Progenitor cell of endocrine pancreas (in vitro differentiated cells): ENCODE results near the gene RANBP6. TPM values are rescaled to one million over a fixed set of nuclear protein-coding genes. Genes with fewer than 3 reads are reported as not detected.

Experiments used
- DNase-seq: peaks from one replicate; pipeline ENCODE4 v3.0.0; 2021; ENCODE audit warnings: low spot score; ENCODE audit not compliant: unreplicated experiment
- H3K27ac Mint-ChIP-seq: 2 replicates; pipeline ENCODE4 v1.8.0; 2021; ENCODE audit warnings: mild to moderate bottlenecking, moderate library complexity, mixed read lengths
- H3K27me3 Mint-ChIP-seq: 2 replicates; pipeline ENCODE4 v1.8.0; 2021; ENCODE audit warnings: mixed read lengths
- H3K36me3 Mint-ChIP-seq: 2 replicates; pipeline ENCODE4 v1.8.0; 2022; ENCODE audit warnings: mixed read lengths; ENCODE audit not compliant: insufficient read depth
- H3K4me1 Mint-ChIP-seq: 2 replicates; pipeline ENCODE4 v1.8.0; 2021; ENCODE audit warnings: low read depth, mixed read lengths
- H3K4me3 Mint-ChIP-seq: 2 replicates; pipeline ENCODE4 v1.8.0; 2021; ENCODE audit warnings: low read depth, mild to moderate bottlenecking, moderate library complexity, mixed read lengths
- H3K9me3 Mint-ChIP-seq: 2 replicates; pipeline ENCODE4 v1.8.0; 2021; ENCODE audit warnings: low read depth, mixed read lengths
- total RNA-seq: library from RNA; stranded (reverse); gene quantifications from 2 replicates; pipeline ENCODE4 v1.2.1, GENCODE V29; 2021
- TF ChIP-seq, protein P1 (sequence below): fragments of 200-600 bp; sonication (generic); IDR thresholded peaks from one replicate; pipeline ENCODE4 v1.5.0; 2021; ENCODE audit warnings: antibody characterized with exemption, mild to moderate bottlenecking; ENCODE audit not compliant: unreplicated experiment

Gene RANBP6
- total RNA-seq, 1 donor from 2014 or later = 20.8 TPM

DNA sequence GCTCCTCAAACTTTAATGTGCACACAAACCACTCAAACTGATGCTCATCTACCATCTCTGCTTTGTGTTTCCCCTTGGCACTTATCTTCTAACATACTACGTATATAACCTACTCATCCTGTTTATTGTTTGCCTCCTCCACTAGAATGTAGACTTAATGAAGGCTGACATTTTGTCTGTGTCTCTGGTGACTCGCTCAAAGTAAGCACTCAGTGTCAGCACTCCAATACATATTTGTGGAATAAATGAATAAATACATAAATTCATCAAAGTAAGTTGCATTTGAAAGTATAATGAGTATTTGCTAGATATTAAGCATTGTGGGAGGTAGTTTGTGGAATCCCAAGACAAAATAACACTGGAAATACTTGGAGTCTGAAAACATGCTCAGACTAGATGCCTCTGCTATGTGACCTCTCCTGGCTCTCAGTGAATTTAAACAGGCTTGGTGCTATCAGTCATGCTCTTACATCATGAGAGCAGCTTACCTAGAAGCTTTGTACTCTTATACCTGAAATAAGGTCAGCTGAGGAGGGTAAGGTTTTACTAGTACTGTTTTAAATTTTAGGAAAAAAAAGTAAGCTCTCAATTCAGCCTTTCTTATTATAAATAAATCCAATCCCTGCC lies 37.0 kb upstream of the RANBP6 start:
- no peaks in the 10 kb centered on the region for H3K36me3 Mint-ChIP-seq
- no peaks in the 10 kb centered on the region for H3K9me3 Mint-ChIP-seq
- DNase-seq = no peak
- no peak overlapping the region for H3K4me3 Mint-ChIP-seq
- no peaks in the 10 kb centered on the region for H3K27me3 Mint-ChIP-seq
- no peak overlapping the region for H3K27ac Mint-ChIP-seq
- TF ChIP-seq, protein P1, sequence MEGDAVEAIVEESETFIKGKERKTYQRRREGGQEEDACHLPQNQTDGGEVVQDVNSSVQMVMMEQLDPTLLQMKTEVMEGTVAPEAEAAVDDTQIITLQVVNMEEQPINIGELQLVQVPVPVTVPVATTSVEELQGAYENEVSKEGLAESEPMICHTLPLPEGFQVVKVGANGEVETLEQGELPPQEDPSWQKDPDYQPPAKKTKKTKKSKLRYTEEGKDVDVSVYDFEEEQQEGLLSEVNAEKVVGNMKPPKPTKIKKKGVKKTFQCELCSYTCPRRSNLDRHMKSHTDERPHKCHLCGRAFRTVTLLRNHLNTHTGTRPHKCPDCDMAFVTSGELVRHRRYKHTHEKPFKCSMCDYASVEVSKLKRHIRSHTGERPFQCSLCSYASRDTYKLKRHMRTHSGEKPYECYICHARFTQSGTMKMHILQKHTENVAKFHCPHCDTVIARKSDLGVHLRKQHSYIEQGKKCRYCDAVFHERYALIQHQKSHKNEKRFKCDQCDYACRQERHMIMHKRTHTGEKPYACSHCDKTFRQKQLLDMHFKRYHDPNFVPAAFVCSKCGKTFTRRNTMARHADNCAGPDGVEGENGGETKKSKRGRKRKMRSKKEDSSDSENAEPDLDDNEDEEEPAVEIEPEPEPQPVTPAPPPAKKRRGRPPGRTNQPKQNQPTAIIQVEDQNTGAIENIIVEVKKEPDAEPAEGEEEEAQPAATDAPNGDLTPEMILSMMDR = no peak
- peaks cover 2% of the 10 kb centered on the region for H3K4me1 Mint-ChIP-seq

DNA sequence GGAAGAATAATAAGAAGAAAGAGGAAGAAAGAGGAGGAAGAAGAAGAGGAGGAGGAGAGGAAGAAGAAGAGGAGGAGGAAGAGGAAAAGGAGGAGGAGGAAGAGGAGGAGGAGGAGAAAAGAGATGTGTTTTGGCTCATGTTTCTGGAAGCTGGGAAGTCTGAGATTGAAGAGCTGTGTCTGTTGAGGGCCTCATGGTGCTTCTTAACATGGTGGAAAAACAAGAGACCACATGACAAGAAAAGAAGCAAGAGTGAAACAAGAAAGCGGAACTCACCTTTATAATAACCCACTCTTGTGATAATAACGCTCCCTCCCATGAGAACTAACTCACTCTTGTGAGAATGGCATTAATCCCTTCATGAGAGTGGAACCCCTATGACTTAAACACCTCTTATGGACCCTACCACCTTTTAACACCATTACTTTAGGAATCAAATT lies 36.1 kb upstream of the RANBP6 start:
- Mint-ChIP-seq H3K27ac (no peak overlapping the region), H3K36me3 (no peaks in the 10 kb centered on the region), H3K9me3 (no peaks in the 10 kb centered on the region), H3K4me1 (peaks cover 2% of the 10 kb centered on the region), H3K4me3 (no peak overlapping the region), H3K27me3 (no peaks in the 10 kb centered on the region)
- TF ChIP-seq, protein P1 = no peak
- no peak for DNase-seq

DNA sequence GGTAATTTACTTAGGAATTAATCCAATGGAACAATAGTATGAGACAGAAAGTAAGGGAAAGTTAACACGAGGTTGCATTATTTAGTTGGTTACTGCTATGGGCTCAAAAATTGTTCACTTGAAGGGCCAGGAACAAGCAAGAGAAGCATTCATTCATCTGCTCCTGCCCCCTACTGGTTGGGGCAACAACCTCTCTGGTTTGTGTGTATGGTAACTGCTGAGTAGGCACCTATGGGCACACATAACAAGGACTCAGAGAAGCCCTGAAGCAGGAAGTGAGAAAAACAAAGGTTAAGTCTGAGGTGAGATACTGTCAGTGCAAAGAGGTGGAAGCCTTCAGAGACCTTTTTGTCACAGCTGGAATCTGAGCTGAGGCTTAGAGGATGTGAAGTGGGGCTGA lies 34.4 kb upstream of the RANBP6 start:
- TF ChIP-seq, protein P1 = no peak
- Mint-ChIP-seq H3K9me3 (no peaks in the 10 kb centered on the region), H3K4me1 (peaks cover 2% of the 10 kb centered on the region), H3K27ac (no peak overlapping the region), H3K36me3 (no peaks in the 10 kb centered on the region), H3K4me3 (no peak overlapping the region), H3K27me3 (no peaks in the 10 kb centered on the region)
- DNase-seq = no peak

DNA sequence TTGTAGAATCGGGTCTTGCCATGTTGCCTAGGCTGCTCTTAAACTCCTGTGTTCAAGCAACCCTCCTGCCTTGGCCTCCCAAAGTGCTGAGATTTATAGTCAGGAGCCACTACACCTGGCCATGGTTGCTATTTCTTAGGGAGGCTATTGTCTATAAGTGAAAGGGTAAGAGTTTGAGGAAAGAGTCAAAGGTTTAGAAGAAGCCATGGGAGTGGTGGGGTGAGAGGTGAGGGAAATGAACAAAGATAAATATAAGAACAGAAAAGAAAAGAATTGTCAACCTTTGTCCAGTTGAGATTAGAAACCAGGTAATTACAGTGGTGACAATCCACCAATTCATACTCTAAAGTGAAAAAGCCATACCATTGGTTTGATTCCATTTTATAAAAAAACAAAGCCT lies 32.6 kb upstream of the RANBP6 start:
- no peaks in the 10 kb centered on the region for H3K27me3 Mint-ChIP-seq
- no peaks in the 10 kb centered on the region for H3K9me3 Mint-ChIP-seq
- H3K4me3 Mint-ChIP-seq = no peak overlapping the region
- no peak overlapping the region for H3K27ac Mint-ChIP-seq
- H3K4me1 Mint-ChIP-seq = peaks cover 2% of the 10 kb centered on the region
- no peaks in the 10 kb centered on the region for H3K36me3 Mint-ChIP-seq
- TF ChIP-seq, protein P1 = no peak
- no peak for DNase-seq

DNA sequence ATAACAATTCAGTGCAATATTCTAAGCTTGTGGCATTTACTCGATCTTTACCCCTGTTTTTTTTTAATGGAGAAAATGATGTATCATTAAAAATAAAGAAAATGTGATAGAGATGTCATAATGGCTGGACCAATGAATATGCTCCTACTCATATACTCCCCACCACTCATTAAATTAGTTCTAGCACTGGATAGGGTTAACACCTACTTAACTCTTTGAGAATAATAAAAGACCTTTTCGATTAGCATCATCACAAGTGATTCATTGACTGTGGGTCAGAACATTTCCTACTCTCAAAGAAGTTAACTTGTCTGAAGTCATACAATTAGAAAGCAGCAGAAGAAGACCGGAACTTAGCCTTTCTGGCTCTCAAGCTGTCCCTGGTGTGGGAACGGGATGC lies 31.6 kb upstream of the RANBP6 start:
- no peaks in the 10 kb centered on the region for H3K9me3 Mint-ChIP-seq
- peaks cover 2% of the 10 kb centered on the region for H3K4me1 Mint-ChIP-seq
- no peak overlapping the region for H3K27ac Mint-ChIP-seq
- H3K36me3 Mint-ChIP-seq = no peaks in the 10 kb centered on the region
- TF ChIP-seq, protein P1 = no peak
- DNase-seq = no peak
- H3K27me3 Mint-ChIP-seq = no peaks in the 10 kb centered on the region
- H3K4me3 Mint-ChIP-seq = no peak overlapping the region
